ENCODE data around the gene ARPC4.
"Not testable (repeated sequence)": the region's sequence is repeated elsewhere in the genome, so short reads cannot be mapped to it uniquely, and the experiment has no call there.

The ARPC4 gene

DNA sequence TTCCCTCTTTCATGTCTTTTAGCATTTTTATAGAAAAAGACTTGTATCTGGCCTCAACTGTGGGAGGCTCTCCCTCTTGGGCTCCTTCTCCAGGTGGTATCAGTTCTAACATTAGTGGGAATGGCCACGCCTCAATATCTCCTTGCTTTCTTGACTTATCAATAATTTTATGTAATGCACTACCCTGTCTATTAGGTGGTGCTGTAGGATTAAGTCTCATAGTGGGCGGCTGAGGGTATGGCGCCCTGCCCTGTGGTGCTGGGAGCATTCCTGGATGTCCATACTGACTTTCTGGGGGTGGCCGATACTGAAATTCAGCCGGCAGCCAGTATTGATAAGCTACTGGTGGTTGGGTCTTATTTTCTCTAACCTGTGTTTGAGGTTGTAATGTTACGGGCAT is 59.6 kb downstream of the ARPC4 start:
- TF ChIP-seq, protein P1, sequence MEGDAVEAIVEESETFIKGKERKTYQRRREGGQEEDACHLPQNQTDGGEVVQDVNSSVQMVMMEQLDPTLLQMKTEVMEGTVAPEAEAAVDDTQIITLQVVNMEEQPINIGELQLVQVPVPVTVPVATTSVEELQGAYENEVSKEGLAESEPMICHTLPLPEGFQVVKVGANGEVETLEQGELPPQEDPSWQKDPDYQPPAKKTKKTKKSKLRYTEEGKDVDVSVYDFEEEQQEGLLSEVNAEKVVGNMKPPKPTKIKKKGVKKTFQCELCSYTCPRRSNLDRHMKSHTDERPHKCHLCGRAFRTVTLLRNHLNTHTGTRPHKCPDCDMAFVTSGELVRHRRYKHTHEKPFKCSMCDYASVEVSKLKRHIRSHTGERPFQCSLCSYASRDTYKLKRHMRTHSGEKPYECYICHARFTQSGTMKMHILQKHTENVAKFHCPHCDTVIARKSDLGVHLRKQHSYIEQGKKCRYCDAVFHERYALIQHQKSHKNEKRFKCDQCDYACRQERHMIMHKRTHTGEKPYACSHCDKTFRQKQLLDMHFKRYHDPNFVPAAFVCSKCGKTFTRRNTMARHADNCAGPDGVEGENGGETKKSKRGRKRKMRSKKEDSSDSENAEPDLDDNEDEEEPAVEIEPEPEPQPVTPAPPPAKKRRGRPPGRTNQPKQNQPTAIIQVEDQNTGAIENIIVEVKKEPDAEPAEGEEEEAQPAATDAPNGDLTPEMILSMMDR (IDR thresholded peaks at IDR 0.05; ENCODE audit: low read depth, low read length): no peak
- DNase-seq: no peak

DNA sequence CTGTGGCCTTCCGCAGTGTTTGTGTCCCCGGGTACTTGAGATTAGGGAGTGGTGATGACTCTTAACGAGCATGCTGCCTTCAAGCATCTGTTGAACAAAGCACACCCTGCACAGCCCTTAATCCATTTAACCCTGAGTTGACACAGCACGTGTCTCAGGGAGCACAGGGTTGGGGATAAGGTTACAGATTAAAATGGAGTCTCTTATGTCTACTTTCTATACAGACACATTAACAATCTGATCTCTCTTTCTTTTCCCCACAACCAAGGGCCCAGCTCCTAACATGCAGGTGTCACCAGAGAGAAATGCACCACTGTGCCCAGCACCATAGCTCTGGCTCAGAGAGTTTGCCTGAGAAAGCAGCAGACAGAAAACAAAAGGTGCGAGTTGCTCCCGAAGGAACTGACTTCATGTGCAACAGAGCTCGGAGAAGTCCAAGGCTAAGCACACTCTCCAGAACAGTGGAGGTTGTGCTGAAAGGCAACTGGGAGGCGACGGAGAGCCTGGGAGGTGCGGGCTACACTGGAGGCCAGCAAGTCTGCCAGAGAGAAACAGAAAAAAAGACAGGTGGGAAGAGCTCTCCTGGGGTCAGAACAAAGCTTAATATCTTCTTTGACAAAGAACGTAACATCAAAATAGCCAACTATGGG is 61.5 kb downstream of the ARPC4 start:
- not testable (repeated sequence) for H3K36me3 ChIP-seq; H3K9me3 ChIP-seq (ENCODE audit: severe bottlenecking); H3K4me3 ChIP-seq (ENCODE audit: low read depth, low read length); H3K27me3 ChIP-seq (ENCODE audit: insufficient read depth, low read depth, severe bottlenecking)
- peak overlapping the region; percentile 91 for H3K27ac ChIP-seq
- DNase-seq: peak; percentile 79

More for the DNA sequence above, 59.6 kb downstream of the ARPC4 start:
- H3K36me3 ChIP-seq: no peaks in the 10 kb centered on the region
- no peak overlapping the region for H3K4me3 ChIP-seq (ENCODE audit: low read depth, low read length)
- H3K9me3 ChIP-seq (ENCODE audit: severe bottlenecking): no peaks in the 10 kb centered on the region
- no peaks in the 10 kb centered on the region for H3K27me3 ChIP-seq (ENCODE audit: insufficient read depth, low read depth, severe bottlenecking)
- H3K27ac ChIP-seq: no peak overlapping the region

DNA sequence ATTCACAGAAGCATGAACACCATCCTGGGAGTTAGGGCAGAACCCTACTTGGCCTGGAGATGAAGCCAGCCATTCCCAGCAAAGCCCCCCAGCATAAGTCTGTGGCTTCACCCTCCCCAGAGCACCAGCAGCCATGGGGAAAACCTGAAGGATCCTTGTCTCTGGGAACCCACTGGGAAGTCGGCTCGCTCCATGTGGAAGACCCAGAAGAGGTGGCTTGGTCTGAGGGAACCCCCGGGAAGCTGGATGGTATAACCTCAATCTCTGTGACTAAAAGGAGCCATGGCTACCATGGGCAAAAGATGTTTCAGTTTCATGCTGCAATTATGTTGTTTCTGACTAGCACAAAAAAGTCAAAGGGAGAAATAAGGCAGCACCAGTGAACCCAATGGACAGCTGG is 62.7 kb downstream of the ARPC4 start:
- no peaks in the 10 kb centered on the region for H3K36me3 ChIP-seq
- H3K27ac ChIP-seq: peak overlapping the region; percentile 91
- H3K9me3 ChIP-seq (ENCODE audit: severe bottlenecking): no peaks in the 10 kb centered on the region
- H3K4me3 ChIP-seq (ENCODE audit: low read depth, low read length): no peak overlapping the region
- TF ChIP-seq, protein P1 (IDR thresholded peaks at IDR 0.05; ENCODE audit: low read depth, low read length): no peak
- no peaks in the 10 kb centered on the region for H3K27me3 ChIP-seq (ENCODE audit: insufficient read depth, low read depth, severe bottlenecking)
- DNase-seq: peak; percentile 20
